ENCODE data around the gene GMCL2. TPM values are rescaled to one million over a fixed set of nuclear protein-coding genes. Genes with fewer than 3 reads are reported as not detected.

GMCL2 gene
- polyA plus RNA-seq, 1 of the 3 experiments (the other 2 are of a cell fraction) = not detected

GRCh38 chr5:178204182-178204934 lies 17.2 kb upstream of the GMCL2 start, which contains the start of gene HNRNPAB (continued):
- TF ChIP-seq CHD2 (IDR thresholded peaks at IDR 0.05; ENCODE audit: low read length, partially characterized antibody) = peak; percentile 90
- no peak for TF ChIP-seq ZBTB33 (IDR thresholded peaks at IDR 0.05; ENCODE audit: borderline replicate concordance, low read depth)
- TF ChIP-seq USF1 (IDR thresholded peaks at IDR 0.05; ENCODE audit: borderline replicate concordance, low read depth) = no peak
- no peak for TF ChIP-seq NFIC (IDR thresholded peaks at IDR 0.05; ENCODE audit: borderline replicate concordance)
- 0 out of 2 replicates have a peak, but pooled peaks have one; percentile 19 for TF ChIP-seq ELF1 (IDR thresholded peaks at IDR 0.05)
- TF ChIP-seq RCOR1 (IDR thresholded peaks at IDR 0.05; ENCODE audit: low read length) = no peak; the same call in 1 of the 2 replicates
- TF ChIP-seq GABPA (IDR thresholded peaks at IDR 0.05; ENCODE audit: low read depth) = peak; percentile 8; the same call in 1 of the 2 replicates
- TF ChIP-seq YY1 (IDR thresholded peaks at IDR 0.05; ENCODE audit: low read depth) = peak; percentile 57; the same call in 1 of the 2 replicates
- TF ChIP-seq MEF2A (IDR thresholded peaks at IDR 0.05; ENCODE audit: borderline replicate concordance, low read depth) = no peak
- no peak for TF ChIP-seq RXRA (IDR thresholded peaks at IDR 0.05; ENCODE audit: borderline replicate concordance, low read depth)
- no peak for TF ChIP-seq FOXM1 (IDR thresholded peaks at IDR 0.05; ENCODE audit: low read depth)
- no peak for TF ChIP-seq SMC3 (IDR thresholded peaks at IDR 0.05; ENCODE audit: low read depth, low read length)
- peak; percentile 17; the same call in 1 of the 2 replicates for TF ChIP-seq NRF1 (IDR thresholded peaks at IDR 0.05; ENCODE audit: low read depth, low read length)
- no peak for TF ChIP-seq CTCF (IDR thresholded peaks at IDR 0.05)
- no peak for TF ChIP-seq RAD21 (IDR thresholded peaks at IDR 0.05; ENCODE audit: low read length)
- no peak for TF ChIP-seq EP300 (IDR thresholded peaks at IDR 0.05; ENCODE audit: borderline replicate concordance in 1 of 2, low read depth in 1 of 2, low read length in 1 of 2)
- no peak for TF ChIP-seq JUND (IDR thresholded peaks at IDR 0.05)
- TF ChIP-seq PBX3 (IDR thresholded peaks at IDR 0.05) = peak; percentile 100
- peak; percentile 87 for TF ChIP-seq MAX (IDR thresholded peaks at IDR 0.05; ENCODE audit: low read depth)
